HG03175 (cell line): ENCODE measurements around the gene C1S.
"Not testable (repeated sequence)": the region's sequence is repeated elsewhere in the genome, so short reads cannot be mapped to it uniquely, and the experiment has no call there.

Experiments used
- ATAC-seq: cut with Tn5 transposase; IDR thresholded peaks from one replicate; pipeline ENCODE4 v1.9.1; 2021; ENCODE audit warnings: mild to moderate bottlenecking, moderate library complexity; ENCODE audit not compliant: unreplicated experiment

C1S gene

DNA sequence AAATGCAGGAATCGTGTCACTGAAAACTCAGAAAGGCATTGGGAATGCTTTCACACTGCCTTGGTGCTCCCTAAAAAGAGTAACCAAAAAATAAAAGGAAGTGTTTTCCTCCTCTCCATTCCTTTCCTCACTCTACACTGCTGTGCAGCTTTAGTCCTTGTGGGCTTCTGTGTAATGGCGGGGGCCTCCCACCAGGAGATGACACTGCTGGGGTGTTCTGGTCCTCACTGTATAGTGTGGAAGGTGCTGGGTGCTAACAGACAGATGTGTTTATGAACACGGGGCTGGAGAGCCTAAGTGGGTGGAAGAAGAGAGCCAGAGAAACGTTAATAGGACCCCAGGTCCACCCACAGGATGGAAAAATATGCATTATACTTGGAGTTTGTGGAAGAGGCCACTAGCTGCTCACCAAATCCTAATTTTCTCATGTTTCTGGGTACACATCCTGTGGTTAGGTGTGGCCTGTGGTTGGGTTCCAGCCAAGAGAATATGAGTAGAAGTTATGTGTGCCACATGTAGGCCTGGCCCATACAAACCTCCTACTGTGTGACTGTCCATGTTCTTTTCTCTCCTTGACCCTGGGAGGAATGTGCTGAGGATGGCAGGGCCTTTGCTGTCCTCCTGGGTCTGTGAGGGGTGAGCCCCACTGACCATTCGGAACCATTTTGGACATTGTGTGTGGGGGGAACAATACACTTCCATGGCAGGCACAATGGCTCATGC lies 14.0 kb upstream of the C1S start:
- no peak for ATAC-seq

DNA sequence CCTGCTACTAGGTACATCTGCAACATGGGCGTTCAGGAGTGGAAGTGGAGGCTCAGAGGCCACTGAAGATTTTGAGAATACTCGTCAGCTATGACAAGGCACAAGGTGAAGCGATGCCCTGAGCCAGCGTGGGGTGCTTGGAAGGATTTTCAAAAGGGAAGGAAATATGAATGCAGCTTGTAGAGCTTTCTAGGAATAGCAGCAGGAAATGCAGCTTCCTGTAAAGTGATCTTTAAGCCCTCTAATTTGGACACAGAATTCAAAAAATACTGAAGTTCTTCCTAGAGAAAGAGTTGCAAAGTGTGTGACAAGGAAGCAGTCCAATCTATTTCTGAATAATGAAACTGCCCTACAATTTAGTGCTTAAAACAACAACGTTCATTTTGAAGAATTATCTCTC lies 13.2 kb upstream of the C1S start:
- no peak for ATAC-seq

DNA sequence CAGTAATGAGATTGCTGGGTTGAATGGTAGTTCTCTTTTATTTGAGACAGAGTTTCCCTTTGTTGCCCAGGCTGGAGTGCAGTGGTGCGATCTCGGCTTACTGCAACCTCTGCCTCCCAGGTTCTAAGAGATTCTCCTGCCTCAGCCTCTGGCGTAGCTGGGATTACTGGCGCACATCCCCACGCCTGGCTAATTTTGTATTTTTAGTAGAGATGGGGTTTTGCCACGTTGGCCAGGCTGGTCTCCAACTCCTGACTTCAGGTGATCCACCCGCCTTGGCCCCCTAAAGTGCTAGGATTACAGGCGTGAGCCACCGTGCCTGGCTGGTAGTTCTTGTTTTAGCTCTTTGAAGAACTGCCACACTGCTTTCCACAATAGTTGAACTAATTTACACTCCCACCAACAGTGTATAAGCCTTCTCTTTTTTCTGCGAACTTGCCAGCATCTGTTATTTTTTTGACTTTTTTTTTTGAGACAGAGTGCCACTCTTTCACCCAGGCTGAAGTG lies 11.0 kb upstream of the C1S start:
- not testable (repeated sequence) for ATAC-seq

DNA sequence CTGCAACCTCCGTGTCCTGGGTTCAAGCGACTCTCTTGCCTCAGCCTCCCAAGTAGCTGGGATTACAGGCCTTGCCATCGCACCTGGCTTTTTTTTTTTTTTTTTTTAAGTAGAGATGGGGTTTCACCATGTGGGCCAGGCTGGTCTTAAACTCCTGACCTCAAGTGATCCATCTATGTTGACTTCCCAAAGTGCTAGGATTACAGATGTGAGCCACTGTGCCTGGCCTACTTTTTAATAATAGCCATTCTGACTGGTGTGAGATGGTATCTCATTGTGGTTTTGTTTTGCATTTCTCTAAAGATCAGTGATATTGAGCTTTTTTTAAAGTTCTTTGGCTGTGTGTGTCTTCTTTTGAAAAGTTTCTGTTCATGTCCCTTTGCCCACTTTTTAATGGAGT lies 10.5 kb upstream of the C1S start:
- not testable (repeated sequence) for ATAC-seq

DNA sequence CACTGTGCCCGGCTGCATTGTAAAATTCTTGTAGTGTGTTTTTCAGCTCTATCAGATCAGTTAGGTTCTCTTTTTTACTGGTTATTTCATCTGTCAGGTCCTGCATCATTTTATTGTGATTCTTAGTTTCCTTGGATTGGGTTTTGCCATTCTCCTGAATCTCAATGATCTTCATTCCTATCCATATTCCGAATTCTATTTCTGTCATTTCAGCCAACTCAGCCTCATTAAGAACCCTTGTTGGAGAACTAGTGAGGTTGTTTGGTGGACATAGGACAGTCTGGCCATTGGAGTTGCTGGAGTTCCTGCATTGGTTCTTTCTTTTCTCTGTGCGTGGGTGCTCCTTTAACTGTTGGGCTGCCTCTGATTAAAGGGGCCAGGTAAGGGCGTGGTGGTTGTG lies 5.6 kb upstream of the C1S start:
- no peak for ATAC-seq

DNA sequence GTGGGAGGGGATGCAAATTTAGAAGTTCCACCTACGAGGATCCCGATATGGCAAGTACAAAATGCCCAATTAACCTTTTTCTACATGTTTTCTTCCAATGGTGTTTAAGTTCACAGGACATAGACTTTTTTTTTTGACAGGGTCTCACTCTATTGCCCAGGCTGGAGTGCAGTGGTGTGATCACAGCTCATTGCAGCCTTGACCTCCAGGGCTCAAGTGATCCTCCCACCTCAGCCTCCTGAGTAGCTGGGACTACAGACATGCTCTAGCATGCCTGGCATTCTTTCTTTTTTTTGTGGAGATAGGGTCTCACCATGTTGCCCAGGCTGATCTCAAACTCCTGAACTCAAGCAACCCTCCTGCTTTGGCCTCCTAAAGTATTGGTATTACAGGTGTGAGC lies 4.8 kb upstream of the C1S start:
- not testable (repeated sequence) for ATAC-seq

DNA sequence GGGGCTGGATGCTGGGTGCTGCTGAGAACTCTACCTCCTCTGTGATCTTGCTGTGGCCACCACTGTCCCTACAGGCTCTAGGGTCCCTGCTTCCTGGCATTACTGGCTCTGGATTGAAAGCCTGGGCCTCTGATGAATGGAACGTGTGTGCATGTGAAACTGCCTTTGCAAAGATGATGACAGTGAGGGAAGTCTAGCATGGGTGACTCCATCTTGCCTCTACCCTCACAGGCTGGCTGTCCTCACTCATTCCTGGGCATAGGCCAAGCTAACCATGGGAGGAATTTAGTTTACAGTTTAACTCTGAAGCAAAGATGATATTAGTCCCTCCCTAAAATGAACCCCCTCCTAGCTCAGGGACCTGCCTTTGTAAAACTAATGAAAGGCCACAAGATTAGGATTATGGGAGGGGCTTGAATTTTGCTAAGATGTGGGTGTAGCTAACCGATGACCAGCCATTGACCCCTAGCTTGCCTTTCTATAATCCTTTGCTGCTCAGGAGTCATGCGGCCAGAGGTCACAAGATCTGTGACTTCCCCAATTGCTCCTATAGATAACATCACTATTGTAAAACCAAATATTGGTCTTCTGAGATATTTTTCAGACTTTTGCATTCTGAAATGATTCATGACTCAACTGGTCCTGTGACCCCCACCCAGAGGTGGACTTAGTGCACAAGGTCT lies 2.2 kb upstream of the C1S start:
- no peak for ATAC-seq

DNA sequence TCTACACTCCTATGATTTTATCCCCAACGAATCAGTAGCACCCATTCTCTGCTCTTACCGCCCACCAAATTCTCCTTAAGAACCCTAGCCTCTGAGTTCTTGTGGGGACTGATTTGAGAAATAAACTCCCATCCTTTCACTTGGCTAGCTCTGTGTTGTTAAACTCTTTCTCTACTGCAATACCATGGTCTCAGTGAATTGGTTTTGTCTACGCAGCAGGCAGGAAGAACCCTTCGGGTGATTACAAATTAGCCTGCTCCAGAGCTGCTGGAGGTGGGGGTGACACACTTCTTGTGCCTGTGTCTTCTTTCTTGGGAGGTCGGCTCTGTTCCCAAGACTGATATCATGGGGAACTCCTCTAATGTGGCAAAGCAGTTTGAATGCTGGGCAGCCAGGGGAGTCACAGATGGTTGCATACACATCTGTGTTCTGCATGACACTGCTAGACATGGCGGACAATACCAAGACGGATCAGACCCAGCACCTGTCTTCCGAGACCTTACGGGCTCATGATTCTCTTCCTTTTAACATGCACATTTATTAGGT lies 1.6 kb upstream of the C1S start:
- ATAC-seq: no peak

DNA sequence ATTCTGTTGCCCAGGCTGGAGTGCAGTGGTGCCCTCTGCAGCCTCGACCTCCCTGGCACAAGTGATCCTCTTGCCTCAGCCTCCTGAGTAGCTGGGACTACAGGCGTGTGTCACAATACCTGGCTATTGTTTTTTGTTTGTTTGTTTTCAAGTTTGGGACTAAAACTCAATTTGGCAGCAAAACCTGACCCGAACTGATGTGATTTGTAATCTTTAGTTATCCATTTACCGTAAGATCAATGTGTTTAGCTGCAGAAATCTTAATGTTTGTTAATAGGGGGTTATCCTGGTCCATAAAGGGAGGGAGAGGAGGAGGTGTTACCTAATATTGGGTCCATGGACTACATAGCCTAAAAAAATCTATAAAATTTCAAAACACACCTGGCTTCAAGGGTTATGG lies 738 bp upstream of the C1S start:
- no peak for ATAC-seq

DNA sequence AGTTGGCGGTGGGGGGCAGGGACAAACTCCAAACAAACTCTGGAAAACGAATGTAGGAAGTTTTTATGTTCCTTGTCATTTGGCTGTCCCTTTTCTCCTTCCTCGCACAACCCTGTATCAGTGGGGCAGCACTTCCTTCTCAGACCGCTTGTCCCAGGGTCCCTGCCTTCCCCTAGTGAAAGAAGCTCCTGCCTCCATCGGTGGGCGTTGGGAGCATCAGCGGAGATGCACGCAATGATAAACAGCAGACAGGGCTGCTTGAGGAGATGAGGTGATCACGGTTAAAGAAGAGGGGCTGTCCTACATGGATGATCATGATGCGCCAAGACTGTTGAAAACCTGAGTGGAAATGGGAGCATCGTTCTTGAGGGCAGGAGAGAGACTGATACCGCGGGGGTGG lies 620 bp downstream of the C1S start:
- no peak for ATAC-seq

DNA sequence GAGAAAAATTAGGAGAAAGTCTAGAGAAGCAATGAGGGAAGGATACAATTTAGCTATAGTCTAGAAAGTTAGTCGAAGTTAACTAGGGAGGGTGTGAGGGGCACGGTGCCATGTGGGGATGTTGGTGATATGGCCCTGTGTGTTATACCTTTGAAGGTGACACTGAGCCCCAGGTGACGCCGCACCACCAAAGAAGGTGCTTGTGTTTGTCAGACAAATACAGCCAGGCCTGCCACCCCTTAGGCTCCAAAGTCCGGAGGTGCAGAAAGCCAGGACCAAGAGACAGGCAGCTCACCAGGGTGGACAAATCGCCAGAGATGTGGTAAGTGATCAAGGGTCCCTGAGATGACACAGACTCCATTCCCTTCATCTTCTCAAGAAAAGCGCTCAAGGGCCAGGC lies 1.1 kb downstream of the C1S start:
- no peak for ATAC-seq

DNA sequence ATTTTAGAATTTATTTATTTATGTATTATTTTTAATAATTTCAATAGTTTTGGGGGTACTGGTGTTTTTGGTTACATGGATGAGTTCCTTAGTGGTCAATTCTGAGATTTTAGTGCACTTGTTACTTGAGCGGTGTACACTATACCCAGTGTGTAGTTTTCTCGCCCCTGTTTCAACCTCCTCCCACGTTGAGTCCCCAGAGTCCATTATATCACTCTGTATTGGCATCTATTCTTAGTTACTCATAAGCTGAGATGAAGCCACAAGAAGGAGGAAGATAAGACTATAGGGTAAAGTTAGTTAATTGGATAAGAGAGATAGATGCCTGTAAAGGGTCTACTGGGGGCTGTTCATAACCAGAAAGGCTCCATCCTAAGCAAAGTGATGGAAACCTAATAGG lies 4.0 kb downstream of the C1S start:
- no peak for ATAC-seq

DNA sequence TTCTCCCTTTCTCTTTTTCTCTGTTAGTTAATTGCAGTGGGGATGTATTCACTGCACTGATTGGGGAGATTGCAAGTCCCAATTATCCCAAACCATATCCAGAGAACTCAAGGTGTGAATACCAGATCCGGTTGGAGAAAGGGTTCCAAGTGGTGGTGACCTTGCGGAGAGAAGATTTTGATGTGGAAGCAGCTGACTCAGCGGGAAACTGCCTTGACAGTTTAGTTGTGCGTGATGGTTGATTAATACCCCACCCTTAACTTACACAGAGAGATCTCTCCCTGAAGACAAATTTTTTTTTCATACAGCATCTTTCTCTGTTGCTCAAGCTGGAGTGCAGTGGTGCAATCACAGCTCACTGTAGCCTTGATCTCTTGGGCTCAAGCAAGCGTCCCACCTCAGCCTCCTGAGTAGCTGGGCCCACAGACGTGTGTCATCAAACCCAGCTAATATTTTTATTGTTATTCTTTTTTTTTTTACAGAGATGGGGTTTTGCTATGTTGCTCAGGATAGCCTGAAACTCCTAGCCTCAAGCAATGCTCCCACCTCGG lies 4.6 kb downstream of the C1S start:
- no peak for ATAC-seq

DNA sequence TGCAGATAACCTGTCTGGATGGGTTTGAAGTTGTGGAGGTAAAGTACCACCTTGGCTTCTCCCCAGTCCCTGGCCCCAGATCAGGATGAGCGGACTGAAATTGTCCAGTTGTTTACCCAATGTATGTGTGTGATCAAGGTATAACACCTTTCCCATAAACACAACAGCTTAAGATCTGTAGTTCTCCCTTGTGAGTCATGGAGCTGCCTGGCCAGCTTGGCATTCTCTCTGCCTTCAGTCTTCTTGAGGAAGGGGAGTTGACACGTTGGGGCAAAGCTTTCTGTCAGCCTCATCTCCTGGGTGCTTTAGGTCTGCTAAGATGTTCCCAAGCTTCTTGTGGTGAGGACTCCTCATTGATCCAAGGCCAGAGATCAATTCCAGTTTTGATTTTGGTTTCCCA lies 6.1 kb downstream of the C1S start:
- ATAC-seq: no peak

DNA sequence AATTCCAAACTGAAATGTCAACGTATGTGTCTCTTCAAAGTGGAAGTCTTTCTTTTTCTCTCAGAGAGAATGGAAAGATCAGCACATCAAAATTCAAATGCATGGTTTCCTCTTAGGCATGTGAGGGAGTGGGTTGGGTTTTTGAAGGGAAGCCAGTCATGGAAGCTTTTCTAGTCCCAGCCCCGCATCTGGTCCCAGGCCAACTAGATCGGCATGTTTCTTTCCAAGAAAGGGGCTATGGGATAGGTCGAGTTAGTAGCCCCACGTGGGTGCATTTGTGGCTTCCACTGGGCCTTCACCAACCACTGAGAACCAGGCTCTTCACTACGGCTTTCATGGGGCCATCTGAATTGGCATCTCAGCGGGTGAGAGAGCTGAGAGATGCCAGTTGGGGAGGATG lies 6.6 kb downstream of the C1S start:
- ATAC-seq: no peak

DNA sequence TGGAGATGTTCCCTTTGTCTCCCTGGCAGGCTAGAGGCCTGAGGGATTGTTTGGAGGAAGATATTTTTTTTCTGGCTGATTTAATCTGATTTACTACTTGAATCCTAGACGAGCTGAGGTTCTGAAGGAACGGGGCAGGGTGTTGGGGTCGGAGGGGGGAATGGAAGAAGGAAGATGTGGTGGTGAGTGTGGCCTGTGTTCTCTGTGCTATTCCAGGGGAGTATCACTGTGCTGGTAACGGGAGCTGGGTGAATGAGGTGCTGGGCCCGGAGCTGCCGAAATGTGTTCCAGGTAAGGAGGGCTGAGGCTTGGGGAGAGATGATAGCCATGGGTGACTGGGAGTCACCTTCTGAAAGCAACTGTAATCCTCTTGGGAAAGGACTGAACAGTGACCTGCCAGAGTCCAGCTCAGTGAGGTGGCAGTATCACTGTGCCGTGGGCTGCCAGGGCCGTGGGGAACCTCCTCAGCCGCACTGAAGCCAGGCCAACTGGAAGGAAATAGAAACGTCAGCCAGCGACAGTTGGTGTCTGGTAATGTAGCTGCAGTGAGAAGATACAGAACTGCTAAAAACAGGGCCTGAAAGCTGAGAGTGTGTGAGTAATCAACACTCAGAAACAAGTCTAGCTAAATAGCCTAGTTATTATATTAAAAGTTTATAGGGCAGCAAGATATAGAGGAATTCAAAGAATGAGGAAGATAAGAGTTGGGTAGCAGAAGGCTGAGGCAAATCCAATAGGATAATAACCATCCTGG lies 7.9 kb downstream of the C1S start:
- no peak for ATAC-seq

DNA sequence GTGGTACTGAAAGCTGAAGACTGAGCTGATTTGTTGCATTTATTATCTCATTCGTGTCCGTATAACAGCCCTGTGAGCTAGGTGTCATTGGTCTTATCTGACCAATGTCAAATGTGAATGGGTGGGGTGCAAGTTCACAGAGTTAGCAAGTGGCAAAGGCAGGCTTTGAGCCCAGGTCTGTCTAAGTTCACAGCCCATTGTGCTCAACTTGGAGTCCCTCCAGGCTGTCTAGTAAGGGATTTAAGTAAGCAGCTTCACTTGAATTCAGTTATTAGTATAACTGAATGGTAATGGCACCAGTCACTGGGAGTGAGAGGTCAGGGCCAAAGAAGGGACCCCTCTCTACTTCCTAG lies 8.5 kb downstream of the C1S start:
- ATAC-seq: no peak

DNA sequence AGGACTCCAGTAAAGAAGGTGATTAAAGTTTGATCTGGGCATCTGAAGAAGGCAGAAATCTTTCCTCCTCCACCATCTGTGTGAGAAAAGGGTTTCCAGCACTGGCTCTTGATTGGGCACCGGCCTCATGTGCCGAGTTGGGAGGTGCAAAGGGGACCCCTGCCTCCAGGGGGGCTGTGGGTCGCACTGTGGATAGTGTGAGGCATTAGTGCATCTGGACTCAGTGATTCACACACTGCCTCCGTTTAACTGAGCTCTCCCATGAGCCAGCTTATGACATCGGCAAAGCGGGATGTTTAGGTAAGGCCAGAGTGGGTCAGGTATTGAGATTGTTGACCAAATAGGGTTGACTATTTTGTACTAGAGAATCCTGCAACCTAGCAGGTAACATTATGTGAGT lies 8.9 kb downstream of the C1S start:
- ATAC-seq: no peak

DNA sequence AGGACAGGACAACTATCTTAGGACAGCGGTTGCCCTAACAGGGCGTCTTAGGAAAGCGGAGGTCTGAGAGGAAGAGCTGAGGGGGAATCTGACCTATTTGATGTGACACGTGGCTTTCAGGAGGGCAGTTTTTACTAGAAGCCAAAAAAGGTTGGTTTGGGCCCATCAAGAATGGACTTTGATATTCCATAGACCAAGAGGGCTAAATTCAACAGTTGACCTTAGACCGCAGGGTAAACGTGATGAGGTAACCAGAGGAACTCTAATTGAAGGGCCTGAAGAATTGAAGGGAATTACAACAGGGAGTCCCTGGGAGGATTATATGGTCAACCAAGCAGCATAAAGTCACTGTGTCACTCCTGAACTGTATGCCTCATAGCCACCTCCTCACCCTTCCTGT lies 11.5 kb downstream of the C1S start:
- no peak for ATAC-seq

DNA sequence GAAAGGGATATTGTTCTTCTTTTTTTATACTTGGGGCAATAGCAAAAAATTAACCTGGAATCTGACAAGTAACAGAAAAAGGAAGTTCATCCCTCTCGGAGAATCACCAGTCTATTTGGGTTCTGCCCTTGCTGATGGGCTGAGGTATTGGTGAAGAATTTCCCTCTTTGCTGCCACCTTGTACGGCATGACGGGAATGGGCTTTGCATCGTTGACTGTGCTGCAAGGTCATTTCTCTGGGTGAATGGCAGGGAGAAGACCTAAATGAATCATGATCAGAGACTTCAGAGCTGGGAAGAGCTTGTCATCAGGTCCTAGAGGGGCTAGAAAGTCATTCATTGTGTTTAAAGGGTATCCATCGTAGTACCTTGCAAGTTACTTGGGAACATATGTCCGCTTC lies 12.0 kb downstream of the C1S start:
- no peak for ATAC-seq

DNA sequence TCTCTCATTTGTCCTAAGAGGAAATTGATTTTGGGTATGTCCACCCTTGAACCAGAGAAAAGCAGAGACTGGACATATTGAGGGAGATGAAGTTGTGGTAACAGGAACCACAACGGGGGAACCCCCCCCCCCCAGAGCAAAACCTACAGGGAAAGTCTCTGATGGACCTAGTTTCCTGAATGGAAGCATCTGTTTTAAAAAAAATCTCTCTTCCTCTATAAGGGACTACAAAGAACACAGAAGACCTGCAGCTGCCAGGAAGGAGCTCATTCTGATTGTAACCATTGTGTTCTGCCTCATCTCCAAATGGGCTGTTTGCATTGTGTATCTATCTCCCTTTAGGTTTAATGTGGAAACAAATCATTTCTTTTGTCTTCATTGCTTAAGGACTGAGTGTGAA lies 13.4 kb downstream of the C1S start:
- ATAC-seq: no peak
